Esophagus (tissue), 2 donors: ENCODE results near the gene ACLY. TPM values are rescaled to one million over a fixed set of nuclear protein-coding genes. Genes with fewer than 3 reads are reported as not detected.
"Not testable (repeated sequence)": the region's sequence is repeated elsewhere in the genome, so short reads cannot be mapped to it uniquely, and the experiment has no call there.

ENCODE experiments used
- H3K27ac ChIP-seq, 2 donors: one replicate each; pipeline ENCODE4 v1.5.1; 2013; ENCODE audit warnings: low read depth in 2 of 2, mild to moderate bottlenecking in 2 of 2, inconsistent platforms in 1 of 2, low read length in 1 of 2, moderate library complexity in 1 of 2
- H3K27me3 ChIP-seq, 2 donors: one replicate each; pipeline ENCODE4 v1.6.1; 2013; ENCODE audit warnings: low read length in 2 of 2, control low read depth in 1 of 2, mild to moderate bottlenecking in 1 of 2; ENCODE audit not compliant: insufficient read depth in 2 of 2, control insufficient read depth in 1 of 2
- H3K36me3 ChIP-seq, 2 donors: one replicate each; pipeline ENCODE4 v1.6.1; 2013; ENCODE audit warnings: low read length in 1 of 2; ENCODE audit not compliant: control insufficient read depth in 2 of 2, insufficient read depth in 2 of 2
- H3K4me1 ChIP-seq, 2 donors: one replicate each; pipeline ENCODE4 v1.6.1; 2013; ENCODE audit warnings: low read length in 1 of 2; ENCODE audit not compliant: control insufficient read depth in 2 of 2, insufficient read depth in 2 of 2
- H3K4me3 ChIP-seq, 2 donors: one replicate each; pipeline ENCODE4 v1.5.1; 2013; ENCODE audit warnings: low read length in 2 of 2, mild to moderate bottlenecking in 2 of 2, low read depth in 1 of 2, moderate library complexity in 1 of 2
- H3K9me3 ChIP-seq, 2 donors: one replicate each; pipeline ENCODE4 v1.6.1; 2013; ENCODE audit warnings: mild to moderate bottlenecking in 2 of 2, low read depth in 1 of 2, low read length in 1 of 2, moderate library complexity in 1 of 2; ENCODE audit not compliant: control insufficient read depth in 2 of 2, insufficient read depth in 1 of 2
- WGBS, 2 donors: extraction: QIAGEN DNeasy Blood & Tissue Kit; methylation state at CpG; one replicate each; pipeline ENCODE4 v1.1.7; 2013; 5-methylcytosine and 5-hydroxymethylcytosine counted together
- polyA plus RNA-seq, 2 donors: library from polyadenylated mRNA; stranded (reverse); fragments of 200-250 nt; gene quantifications; one replicate each; pipeline ENCODE4 v1.2.3, GENCODE V29; 2013
- donor health status: healthy with polysubstance abuse.
- donor health status: Bipolar disorder and iron deficiency.

ACLY gene
- polyA plus RNA-seq, 2 donors, result 16.4 to 27.1 TPM

DNA sequence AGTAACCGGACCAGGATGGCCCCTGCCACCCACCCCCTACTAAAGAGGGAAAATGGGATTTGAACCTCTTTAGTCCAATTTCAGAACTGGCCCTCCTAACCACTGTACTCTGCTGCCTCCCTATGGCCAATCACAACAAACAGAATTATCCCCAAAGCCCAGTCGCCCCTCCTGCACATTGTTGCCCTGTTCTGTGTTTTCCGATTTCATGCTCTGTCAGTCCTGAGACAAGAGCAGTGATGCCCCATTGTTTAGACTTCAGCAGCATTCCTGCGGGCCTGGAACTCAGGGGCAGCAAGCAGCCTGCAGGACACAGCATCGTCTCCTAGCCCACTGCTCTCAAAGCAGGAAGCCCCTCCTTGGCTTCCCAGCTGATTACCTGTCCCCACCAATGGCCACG, 33.0 kb downstream of the ACLY start:
- Histone ChIP-seq H3K27me3 (no peaks in the 10 kb centered on the region), H3K27ac (no peak overlapping the region), H3K36me3 (peaks cover 14 to 32% of the 10 kb centered on the region in 2 donors), H3K4me3 (no peak overlapping the region), H3K4me1 (no peaks in the 10 kb centered on the region), H3K9me3 (no peaks in the 10 kb centered on the region)
- WGBS, 2 donors, result 83 to 87% methylated on average over 6 of the region's 6 CpGs

DNA sequence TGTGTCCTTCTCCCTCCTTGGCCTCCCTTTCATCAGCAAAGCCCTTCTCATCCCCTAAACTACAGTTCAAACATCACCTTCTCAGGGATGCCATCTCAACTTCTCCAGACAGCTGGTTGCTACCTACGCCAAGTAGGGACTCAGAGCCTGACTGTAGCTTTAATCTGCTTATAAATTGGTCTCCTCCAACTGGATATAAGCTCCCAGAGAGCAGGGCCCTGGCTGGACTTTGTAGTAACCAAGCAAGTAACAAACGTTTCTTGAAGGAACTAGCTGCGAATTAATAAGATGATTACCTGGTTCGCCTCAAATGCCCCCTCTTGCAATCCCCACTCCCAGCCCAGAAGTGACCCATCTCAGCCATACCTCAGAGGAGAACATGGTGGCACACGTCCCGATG, 36.0 kb downstream of the ACLY start:
- no peaks in the 10 kb centered on the region for H3K27me3 ChIP-seq
- WGBS, 2 donors, result 86 to 90% methylated on average over 6 of the region's 6 CpGs
- H3K9me3 ChIP-seq, result no peaks in the 10 kb centered on the region
- H3K36me3 ChIP-seq, result peaks cover 21 to 34% of the 10 kb centered on the region in 2 donors
- no peak overlapping the region for H3K4me3 ChIP-seq
- no peaks in the 10 kb centered on the region for H3K4me1 ChIP-seq
- no peak overlapping the region for H3K27ac ChIP-seq

DNA sequence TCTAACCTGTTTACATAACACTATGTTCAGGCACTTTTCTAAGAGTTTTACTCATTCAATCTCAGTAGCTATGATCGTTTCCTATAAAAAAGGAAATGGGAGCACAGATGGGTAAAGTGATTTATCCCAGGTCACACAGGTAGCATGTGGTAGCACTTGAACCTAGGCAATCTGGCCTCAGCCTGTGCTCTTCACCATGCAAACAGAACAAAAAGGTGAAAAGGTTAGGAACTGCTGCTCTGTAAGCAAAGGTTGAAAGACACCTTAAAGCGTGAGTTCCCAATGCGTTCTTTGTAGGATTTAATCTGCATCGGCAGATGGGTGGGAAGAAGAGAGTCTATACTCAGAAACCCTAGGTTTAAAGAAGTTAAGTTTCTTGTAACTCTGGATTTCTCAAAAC, 38.6 kb downstream of the ACLY start:
- Histone ChIP-seq H3K36me3 (peaks cover 20 to 21% of the 10 kb centered on the region in 2 donors), H3K4me1 (no peaks in the 10 kb centered on the region), H3K4me3 (no peak overlapping the region), H3K9me3 (no peaks in the 10 kb centered on the region), H3K27ac (no peak overlapping the region), H3K27me3 (no peaks in the 10 kb centered on the region)
- WGBS, 2 donors, result 87 to 96% methylated on average over 4 of the region's 4 CpGs

DNA sequence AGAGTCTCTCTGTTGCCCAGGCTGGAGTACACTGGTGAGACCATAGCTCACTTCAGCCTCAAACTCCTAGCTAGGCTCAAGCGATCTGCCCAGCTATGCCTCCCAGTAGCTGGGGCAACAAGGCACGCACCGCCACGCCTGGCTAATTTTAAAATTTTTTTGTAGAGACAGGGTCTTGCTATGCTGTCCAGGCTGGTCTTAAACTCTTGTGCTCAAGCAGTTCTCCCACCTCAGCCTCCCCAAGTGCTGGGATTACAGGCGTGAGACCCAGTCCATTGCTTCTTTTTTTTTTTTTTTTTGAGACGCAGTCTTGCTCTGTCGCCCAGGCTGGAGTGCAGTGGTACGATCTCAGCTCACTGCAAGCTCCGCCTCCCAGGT, 44.5 kb downstream of the ACLY start:
- peaks cover 16 to 35% of the 10 kb centered on the region in 2 donors for H3K36me3 ChIP-seq
- WGBS, 2 donors, result 96 to 97% methylated on average over 6 to 9 of the region's 9 CpGs
- H3K4me3 ChIP-seq, H3K9me3 ChIP-seq, H3K27me3 ChIP-seq, H3K4me1 ChIP-seq, H3K27ac ChIP-seq: not testable (repeated sequence)

DNA sequence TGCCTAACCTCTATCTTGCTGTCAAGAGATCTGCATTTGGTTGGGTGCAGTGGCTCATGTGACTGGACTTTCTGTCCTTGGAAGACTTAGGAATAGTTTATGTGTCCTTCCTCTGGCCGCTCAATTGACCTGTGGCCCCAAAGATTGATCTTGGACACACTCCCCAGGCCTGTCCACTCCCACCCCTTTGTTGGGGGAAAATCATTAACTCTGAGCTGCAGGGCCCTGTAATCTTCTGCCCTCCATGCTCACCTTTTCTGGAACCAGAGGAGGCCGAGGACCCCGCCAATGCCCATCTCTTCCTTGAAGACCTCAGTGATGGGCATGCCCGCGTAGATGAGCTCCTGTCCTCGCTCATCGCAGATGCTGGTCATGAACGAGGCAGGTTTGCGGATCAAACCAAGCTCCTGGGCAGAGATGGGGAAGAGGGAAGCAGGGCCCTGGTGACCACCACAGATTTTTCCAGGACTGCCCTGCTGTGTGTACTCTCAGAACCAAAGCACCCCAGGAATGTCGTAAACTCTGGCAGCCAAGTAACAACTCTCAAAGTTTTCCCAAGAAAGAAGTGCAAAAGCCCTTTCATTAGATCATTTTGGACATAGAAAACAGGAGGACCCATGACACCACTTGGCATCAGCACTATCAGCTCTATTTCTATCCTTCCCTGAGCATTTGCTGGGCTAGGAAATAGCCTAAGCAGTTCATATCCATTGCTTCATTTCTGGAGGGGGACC, 45.0 kb downstream of the ACLY start:
- Histone ChIP-seq H3K27ac (no peak overlapping the region), H3K27me3 (no peaks in the 10 kb centered on the region), H3K9me3 (no peaks in the 10 kb centered on the region), H3K4me3 (no peak overlapping the region), H3K4me1 (no peaks in the 10 kb centered on the region), H3K36me3 (peaks cover 13 to 35% of the 10 kb centered on the region in 2 donors)
- 97 to 98% methylated on average over 10 of the region's 10 CpGs for WGBS, 2 donors

DNA sequence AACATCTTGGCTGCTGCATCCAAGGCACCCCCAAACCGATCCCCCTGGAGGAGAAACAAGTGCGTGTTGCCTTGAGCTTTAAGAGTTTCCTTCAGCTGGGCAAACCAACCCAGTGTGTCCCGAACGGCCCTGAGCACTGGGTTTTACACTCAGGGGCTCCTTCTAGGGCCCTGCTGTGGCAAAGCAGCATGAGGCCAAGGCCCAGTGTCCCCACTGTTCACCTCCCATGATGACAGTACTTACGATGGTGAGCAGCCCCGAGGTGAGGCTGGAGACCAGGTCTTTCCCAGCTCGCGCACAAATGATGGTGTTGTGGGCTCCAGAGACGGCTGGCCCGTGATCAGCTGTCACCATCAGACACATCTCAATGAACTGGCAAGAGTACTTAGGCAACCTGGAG, 47.0 kb downstream of the ACLY start:
- Histone ChIP-seq H3K27me3 (no peaks in the 10 kb centered on the region), H3K9me3 (no peaks in the 10 kb centered on the region), H3K4me3 (no peak overlapping the region), H3K27ac (no peak overlapping the region), H3K4me1 (no peaks in the 10 kb centered on the region), H3K36me3 (peaks cover 6 to 28% of the 10 kb centered on the region in 2 donors)
- 95 to 96% methylated on average over 10 of the region's 10 CpGs for WGBS, 2 donors

DNA sequence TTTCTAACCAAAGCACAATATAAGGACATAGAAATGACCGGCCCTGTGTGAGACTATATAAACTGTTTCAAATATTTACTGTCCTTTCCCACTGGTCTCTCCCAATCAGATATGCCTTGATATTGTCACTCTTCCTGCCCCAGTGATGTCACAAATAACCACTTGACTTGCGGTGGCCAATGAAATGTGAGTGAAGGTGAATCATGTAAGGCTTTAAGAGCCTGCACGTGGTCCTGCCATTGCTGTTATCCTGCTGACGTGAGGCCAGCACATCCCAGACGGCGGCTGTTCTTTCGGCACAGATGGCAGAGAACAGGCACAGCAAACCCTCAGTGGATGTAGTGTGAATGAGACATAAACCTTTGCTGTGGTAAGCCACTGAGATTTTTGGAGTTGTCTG, 48.1 kb downstream of the ACLY start:
- H3K4me1 ChIP-seq, result no peaks in the 10 kb centered on the region
- H3K36me3 ChIP-seq, result peaks cover 6 to 28% of the 10 kb centered on the region in 2 donors
- no peak overlapping the region for H3K4me3 ChIP-seq
- H3K27me3 ChIP-seq, result no peaks in the 10 kb centered on the region
- no peaks in the 10 kb centered on the region for H3K9me3 ChIP-seq
- WGBS, 2 donors, result 84 to 90% methylated on average over 7 of the region's 7 CpGs
- H3K27ac ChIP-seq, result no peak overlapping the region

DNA sequence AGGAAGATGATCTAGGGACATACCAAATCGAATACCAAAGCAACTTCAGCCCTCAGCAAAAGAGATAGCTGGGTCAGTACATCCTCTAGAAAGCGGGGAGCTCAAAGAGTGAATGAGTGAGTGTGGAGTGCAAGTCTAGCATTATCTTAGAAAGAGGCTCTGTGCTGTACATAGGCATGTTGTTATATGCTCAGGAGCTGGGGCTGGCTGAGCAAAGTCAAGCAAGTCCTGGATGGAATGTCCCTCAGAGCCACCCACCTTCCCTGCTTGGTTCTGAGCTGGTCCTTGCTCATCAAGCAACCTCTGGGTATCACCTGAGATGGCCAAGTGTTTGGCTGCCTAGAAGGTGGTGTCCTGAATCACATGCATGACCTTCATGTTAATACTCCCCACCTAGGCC, 48.7 kb downstream of the ACLY start:
- peaks cover 6 to 28% of the 10 kb centered on the region in 2 donors for H3K36me3 ChIP-seq
- H3K9me3 ChIP-seq, result no peaks in the 10 kb centered on the region
- 90 to 94% methylated on average over 2 of the region's 2 CpGs for WGBS, 2 donors
- H3K27me3 ChIP-seq, result no peaks in the 10 kb centered on the region
- no peaks in the 10 kb centered on the region for H3K4me1 ChIP-seq
- no peak overlapping the region for H3K4me3 ChIP-seq
- H3K27ac ChIP-seq, result peak overlapping the region in 1 of 2 donors; percentile 68

DNA sequence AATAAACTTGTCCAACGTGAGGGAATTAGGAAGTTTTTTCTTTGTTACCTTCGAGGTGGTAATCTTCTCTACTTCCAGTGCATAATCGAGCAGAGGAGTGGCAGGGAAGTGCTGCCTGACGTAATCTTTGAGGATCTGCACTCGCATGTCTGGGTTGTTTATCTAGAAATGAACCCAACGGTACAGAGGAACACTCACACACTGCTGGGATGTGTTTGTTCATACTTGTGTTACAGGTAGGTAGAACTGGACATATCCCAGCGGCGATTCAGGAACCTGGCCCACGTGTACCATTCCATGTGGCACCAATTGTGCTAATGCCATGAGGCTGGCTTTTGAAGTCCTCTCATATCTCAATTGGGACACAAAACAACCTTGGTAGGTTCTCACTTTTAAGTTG, 49.3 kb downstream of the ACLY start:
- 44 to 56% methylated on average over 9 of the region's 9 CpGs for WGBS, 2 donors
- no peaks in the 10 kb centered on the region for H3K4me1 ChIP-seq
- H3K36me3 ChIP-seq, result peaks cover 6 to 28% of the 10 kb centered on the region in 2 donors
- no peaks in the 10 kb centered on the region for H3K27me3 ChIP-seq
- H3K4me3 ChIP-seq, result no peak overlapping the region
- no peaks in the 10 kb centered on the region for H3K9me3 ChIP-seq
- peak overlapping the region in 1 of 2 donors; percentile 68 for H3K27ac ChIP-seq

DNA sequence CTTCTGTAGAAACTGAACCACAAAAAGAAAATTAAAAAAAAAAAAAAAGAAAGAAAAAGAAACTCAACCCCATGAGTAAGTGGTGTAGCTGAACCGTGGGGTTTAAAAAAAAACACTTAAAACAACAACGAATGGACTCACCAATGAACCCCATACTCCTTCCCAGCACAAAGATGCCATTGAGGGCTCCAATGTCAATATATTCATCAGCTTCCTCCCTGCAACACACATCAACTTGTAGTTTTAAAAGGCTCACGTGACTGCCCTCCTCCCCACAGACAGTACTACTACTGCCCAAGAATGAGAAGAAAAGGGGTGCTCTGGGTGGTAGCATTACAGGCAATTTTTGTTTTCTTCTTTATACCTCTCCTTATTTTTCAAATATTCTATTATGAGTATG, 50.2 kb downstream of the ACLY start:
- Histone ChIP-seq H3K36me3 (peaks cover 4 to 25% of the 10 kb centered on the region in 2 donors), H3K9me3 (no peaks in the 10 kb centered on the region), H3K27ac (no peak overlapping the region), H3K4me1 (peaks cover 0 to under 1% of the 10 kb centered on the region in 2 donors), H3K4me3 (no peak overlapping the region), H3K27me3 (no peaks in the 10 kb centered on the region)
- 72 to 74% methylated on average over 3 of the region's 3 CpGs for WGBS, 2 donors
